Loucy (cell line): ENCODE results near the gene AJAP1.

Source experiments
- CTCF ChIP-seq: fragments of 200-600 bp; sonication (generic); conservative IDR thresholded peaks from 2 replicates; pipeline ENCODE4 v1.5.1; 2014; ENCODE audit warnings: mild to moderate bottlenecking, antibody characterized with exemption, low read length
- EZH2phosphoT487 ChIP-seq: fragments of 200-600 bp; IDR thresholded peaks from 2 replicates; pipeline ENCODE4 v1.6.1; 2018; ENCODE audit warnings: antibody characterized with exemption, mild to moderate bottlenecking, moderate library complexity, borderline replicate concordance

- TF ChIP-seq CTCF (no peak), EZH2phosphoT487 (no peak)
Measured at GRCh38 chr1:4718071-4718470, 63.7 kb downstream of the AJAP1 start.
